GM12892 (cell line): ENCODE data around the gene XPO4.

Experiments used
- POLR2A ChIP-seq: IDR thresholded peaks from 2 replicates; pipeline ENCODE4 v1.6.1; 2011; ENCODE audit warnings: low read depth, low read length, control low read depth
- TAF1 ChIP-seq: IDR thresholded peaks from 2 replicates; pipeline ENCODE4 v1.6.1; 2011; ENCODE audit warnings: low read depth, mild to moderate bottlenecking, control low read depth, low read length, borderline replicate concordance

- TF ChIP-seq POLR2A (no peak), TAF1 (no peak)
Measured at GRCh38 chr13:20778311-20778710, 124.2 kb downstream of the XPO4 start.
